GM12875 (cell line): ENCODE measurements around the gene TBC1D9.

ENCODE experiments used
- H3K4me3 ChIP-seq: one replicate; pipeline ENCODE4 v1.5.1; 2011; ENCODE audit warnings: low read depth, low read length, control low read depth
- CTCF ChIP-seq: IDR thresholded peaks from 2 replicates; pipeline ENCODE4 v1.5.1; 2011; ENCODE audit warnings: low read depth, mild to moderate bottlenecking, control low read depth, inconsistent platforms, low read length, moderate library complexity, borderline replicate concordance; ENCODE audit not compliant: insufficient read depth

TBC1D9 gene

GRCh38 chr4:140697709-140698560, 58.2 kb downstream of the TBC1D9 start:
- no peak overlapping the region for H3K4me3 ChIP-seq
- no peak for TF ChIP-seq CTCF

- H3K4me3 ChIP-seq = no peak overlapping the region
- no peak for TF ChIP-seq CTCF
Measured at GRCh38 chr4:140695483-140695882, 60.7 kb downstream of the TBC1D9 start.

GRCh38 chr4:140693562-140693961, 62.6 kb downstream of the TBC1D9 start:
- no peak overlapping the region for H3K4me3 ChIP-seq
- TF ChIP-seq CTCF = no peak

GRCh38 chr4:140691369-140691768, 64.8 kb downstream of the TBC1D9 start:
- no peak for TF ChIP-seq CTCF

GRCh38 chr4:140690093-140690492, 66.1 kb downstream of the TBC1D9 start:
- no peak for TF ChIP-seq CTCF
- H3K4me3 ChIP-seq = no peak overlapping the region

More at GRCh38 chr4:140691369-140691768, 64.8 kb downstream of the TBC1D9 start:
- no peak overlapping the region for H3K4me3 ChIP-seq

- no peak overlapping the region for H3K4me3 ChIP-seq
- TF ChIP-seq CTCF = no peak
Measured at GRCh38 chr4:140689623-140690022, 66.6 kb downstream of the TBC1D9 start.
